HG03469 (cell line): Measurements from ENCODE around the gene IL1F10.

Experiments used
- ATAC-seq: cut with Tn5 transposase; IDR thresholded peaks from one replicate; pipeline ENCODE4 v1.9.1; 2021; ENCODE audit warnings: mild to moderate bottlenecking, moderate library complexity, moderate number of reproducible peaks; ENCODE audit not compliant: unreplicated experiment

IL1F10 gene

DNA sequence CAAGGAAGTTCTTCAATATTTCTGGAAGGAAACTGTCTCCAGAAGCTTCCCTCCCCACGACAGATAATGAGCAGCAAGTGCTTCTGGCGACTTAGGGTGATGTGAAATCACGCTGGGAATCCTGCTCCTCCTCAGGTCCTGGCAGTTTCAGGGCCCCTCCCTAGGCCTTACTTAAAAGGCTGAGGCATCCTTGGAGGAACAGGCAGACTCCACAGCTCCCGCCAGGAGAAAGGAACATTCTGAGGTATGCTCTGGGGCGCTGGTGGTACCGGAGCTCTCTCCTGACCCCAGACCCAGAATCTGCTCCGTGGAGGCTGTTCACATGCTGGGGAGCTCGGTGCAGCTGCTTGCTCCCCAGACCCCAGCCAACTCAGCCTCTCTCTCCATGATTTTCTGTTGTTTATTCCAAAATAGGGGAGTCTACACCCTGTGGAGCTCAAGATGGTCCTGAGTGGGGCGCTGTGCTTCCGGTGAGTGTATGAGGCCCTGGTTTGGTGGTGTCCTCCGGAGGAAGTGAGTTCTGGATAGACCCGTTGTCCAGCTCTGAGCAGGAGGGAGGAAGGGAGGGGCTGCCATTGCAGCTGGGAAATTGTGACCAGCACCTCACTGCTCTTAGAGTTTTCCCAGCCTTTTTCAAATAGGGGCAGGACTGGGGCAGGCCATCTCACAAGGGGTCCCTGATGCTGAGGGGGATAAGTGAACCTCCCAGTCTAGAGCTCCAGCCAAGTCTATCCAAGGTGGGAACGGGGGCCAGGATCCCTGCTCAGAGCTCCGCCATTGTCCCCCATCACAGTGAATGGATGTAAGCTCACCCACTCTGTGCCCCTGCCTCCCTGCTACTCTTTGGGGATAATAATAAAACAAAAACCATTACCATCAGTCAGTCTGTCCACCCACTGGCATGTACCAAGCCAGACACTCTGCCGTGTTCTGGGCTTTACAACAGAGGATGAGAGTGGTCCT is 8.5 kb upstream of the IL1F10 start, which contains the start of gene IL36RN:
TSS of gene IL36RN (plus strand) at position 201 of the 963 bp plus-strand sequence. CDS start at position 442, 241 bp downstream.
- no peak for ATAC-seq

DNA sequence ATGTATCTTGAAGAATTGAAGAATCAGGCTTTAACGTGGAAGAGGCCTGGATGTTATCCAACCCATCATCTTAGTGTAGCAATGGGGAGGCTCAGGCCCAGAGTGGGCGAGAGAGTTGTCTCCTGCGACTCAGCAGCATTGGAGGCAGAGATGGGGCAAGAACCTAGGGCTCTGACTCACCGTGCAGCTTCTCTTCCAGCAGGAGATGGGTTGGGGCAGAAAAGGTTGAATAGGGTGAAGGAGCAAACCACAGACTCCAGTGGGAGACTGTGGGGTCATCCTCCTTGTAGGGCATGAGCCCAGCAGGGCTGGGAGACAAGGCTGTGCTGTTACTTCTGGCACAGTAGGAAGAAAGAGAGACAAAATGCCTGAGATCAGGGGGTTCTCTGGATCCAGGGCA is 7.4 kb upstream of the IL1F10 start:
- no peak for ATAC-seq

DNA sequence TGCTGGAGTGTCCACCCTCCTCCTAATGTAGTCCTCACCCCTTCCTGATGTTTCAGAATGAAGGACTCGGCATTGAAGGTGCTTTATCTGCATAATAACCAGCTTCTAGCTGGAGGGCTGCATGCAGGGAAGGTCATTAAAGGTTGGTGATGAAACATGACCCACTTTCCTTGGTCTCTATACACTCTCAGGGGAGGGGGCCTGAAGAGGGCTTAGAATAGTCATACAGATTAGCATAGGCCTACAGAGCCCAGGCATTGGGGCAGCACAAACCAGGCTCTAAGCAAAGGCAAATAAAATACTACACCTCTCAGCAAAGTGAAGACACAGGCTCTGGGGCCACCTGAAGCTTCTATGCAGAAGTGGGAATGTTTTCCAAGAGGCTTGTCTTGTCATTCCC is 7.0 kb upstream of the IL1F10 start:
- ATAC-seq = no peak

DNA sequence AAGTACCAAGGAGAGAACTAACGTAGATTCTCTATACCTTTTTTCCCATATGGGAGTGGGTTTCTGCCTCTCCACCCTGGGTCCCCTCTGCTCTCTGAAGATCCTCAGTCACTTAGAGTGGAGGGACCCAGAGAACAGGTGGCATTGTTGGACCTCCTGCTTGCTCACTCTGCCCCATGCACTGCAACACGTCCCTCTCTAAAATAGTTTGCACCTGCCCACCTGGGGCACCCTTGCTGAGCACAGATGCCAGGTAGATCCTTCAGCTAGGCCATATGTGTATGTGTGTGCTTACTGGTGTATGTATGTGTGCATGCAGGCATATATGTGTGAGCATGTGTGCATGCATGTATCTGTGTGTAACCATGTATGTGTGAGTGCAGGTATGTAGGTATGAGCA is 6.5 kb upstream of the IL1F10 start:
- ATAC-seq = no peak

DNA sequence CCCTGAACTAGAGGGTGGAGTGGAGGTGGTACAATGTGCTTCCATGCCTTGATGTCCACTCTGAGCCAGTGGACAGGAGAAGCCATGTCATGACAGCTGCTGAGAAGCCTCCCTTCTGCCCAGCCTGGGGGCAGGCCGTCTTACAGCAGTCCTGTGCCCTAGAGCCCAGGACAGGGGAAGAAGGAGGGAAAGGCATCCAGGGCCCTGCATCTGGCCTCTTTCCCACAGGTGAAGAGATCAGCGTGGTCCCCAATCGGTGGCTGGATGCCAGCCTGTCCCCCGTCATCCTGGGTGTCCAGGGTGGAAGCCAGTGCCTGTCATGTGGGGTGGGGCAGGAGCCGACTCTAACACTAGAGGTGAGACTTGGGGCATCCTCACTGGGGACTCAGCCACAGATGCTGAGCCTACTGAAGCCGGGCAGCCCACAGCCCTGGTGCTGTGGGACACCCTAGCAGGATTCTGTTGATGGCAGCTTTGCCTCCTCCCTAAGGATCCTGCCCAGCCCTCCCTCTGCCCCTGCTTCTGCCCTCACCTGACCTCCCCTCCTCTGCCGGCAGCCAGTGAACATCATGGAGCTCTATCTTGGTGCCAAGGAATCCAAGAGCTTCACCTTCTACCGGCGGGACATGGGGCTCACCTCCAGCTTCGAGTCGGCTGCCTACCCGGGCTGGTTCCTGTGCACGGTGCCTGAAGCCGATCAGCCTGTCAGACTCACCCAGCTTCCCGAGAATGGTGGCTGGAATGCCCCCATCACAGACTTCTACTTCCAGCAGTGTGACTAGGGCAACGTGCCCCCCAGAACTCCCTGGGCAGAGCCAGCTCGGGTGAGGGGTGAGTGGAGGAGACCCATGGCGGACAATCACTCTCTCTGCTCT is 5.6 kb upstream of the IL1F10 start:
- ATAC-seq = no peak

DNA sequence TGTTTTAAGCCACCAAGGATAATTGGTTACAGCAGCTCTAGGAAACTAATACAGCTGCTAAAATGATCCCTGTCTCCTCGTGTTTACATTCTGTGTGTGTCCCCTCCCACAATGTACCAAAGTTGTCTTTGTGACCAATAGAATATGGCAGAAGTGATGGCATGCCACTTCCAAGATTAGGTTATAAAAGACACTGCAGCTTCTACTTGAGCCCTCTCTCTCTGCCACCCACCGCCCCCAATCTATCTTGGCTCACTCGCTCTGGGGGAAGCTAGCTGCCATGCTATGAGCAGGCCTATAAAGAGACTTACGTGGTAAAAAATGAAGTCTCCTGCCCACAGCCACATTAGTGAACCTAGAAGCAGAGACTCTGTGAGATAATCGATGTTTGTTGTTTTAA is 3.5 kb upstream of the IL1F10 start:
- no peak for ATAC-seq

DNA sequence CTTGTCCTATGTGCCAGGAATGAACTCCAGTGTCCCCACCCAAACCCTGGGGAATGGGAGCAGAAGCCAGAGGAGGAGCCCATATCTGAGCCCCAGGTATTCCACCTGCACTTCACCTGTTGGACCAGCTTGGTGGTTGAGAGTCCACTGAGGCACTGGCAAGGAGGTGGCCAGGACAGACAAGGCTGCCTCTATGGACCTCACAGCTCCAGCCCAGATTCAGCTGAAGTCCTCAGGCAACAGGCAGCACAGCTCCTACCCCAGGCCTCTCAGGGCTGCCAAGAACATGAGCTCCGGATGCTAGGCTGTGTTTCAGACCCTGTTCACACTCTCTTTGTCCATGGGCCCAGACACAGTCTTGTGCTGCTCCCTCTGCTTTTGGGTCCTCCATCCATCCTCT is 2.9 kb upstream of the IL1F10 start:
- no peak for ATAC-seq

DNA sequence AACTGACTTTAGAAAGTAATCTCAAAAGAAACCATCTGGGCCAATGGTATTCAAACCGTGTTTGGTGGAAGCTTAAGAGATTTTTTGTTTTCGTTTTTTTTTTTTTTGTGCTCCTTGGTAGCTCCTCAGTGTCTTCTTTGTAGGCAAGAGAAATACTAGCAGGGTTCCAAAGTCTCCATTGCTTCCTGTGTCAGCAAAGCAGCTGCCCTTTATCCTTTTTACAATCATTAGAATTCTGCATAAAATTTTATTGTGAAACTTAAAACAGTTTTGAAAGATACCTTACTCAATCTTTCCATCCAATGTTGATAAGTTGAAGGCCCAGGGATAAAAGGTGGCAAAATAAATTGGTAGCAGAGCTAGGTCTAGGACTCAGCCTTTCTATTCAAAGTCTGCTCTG is 479 bp downstream of the IL1F10 start:
- ATAC-seq = no peak

DNA sequence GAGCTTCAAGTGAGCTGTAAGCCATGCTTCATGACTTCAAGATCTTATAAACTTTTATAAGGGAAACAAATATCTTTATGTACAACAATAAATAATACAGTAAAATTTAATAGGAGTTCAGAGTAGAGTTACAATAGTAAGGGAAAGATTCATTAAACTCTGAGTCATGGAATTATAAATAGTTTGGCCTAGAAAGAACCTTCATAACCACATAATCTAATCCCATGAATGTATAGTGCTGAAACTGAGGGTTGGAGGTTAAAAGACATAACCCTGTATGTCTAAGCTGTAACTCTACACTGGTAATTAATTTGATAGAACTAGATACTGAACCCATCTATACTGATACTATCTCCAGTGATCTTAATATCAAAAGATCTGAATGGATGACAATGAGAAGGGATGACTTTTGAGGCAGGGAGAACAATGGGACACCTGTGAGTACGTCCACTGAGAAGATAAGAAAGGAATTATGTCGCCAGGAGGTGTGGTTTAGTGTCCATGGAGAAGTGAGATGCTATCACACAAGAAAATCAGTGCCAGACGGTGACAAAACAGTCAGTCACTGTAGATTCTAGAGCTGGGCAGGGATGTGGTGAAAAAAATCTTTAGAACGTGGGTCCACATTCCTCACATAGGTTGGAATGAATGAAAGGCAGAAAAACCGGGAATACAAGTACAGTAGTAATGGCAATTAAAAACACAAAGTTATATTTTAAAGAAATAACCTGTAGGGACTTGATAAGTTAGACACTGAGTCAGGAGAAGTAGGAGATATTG is 1.1 kb downstream of the IL1F10 start:
- no peak for ATAC-seq

DNA sequence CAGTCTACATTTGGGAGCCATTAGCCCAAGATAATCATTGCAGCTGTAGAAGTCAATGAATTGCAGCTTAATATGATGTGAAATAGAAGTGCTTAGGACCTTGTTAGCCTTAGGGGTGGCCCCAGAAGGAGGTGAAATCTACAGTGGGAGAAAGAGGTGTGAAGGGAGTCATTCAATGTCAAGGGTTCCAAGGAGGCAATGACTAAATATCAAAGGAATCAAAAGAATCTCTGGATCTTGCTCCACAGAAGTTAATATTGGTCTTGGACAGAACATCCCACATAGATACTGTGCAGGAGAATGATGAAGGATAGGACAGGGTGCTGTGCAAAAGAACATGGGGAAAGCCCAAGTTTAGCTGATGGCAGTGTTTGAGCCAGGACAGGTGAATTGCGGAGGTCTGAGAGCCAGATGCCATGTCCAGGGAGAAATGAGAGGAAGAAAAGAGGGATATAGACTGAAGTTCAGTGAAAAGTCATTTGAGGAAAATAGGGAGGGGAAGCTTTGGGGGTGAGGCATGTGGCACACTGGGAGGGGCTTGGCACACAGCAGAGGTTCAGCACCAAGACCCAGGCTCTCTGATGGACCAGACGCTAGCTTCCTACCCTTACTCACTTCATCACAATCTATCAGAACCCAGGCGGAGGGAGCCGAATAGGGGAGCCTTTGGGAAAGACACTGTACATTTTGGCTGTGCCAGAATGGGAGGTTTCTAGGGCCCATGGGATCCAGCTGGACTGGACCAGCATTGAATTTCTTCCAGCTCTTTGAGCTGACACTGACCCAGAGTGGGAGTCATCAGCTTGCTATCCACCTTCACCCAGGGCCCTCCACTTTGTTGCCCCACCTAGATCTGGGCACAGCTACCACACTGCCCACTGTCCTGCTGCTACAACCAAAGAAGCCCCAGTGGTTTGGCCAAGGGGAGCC is 2.2 kb downstream of the IL1F10 start:
- no peak for ATAC-seq

DNA sequence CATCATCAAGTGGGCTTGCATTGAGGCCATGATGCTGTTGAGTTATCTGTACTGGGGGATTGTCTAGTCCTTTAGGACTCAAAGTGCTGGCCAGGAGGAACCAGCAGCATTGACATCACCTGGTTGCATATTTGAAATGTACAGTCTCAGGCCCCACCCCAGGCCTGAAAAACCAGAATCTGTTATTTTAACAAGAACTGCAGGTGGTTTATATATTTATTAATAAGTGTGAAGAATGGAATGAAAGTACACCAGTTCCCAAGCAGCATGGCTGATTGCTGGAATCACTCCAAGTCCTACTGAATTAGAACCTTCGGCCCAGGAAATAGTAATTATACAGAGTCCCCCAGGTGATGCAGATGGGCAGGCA is 2.8 kb downstream of the IL1F10 start:
- ATAC-seq = no peak

DNA sequence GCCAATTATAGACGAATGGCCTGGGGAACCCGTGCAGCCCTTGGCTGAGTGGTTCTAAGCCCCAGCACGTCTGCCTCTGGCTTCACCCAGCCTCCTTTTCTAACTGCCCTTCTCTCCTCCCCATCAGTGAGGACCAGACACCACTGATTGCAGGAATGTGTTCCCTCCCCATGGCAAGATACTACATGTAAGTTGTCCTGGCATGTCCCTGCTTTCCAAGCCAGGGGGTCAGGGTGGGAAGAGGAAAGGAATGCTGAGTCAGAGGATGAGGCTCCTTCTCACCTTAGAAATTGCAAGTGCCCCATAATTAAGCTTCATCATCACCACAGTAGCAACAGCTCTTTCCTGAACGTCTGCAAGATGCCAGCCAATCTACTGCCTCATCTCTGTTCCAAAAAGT is 4.8 kb downstream of the IL1F10 start:
- ATAC-seq = no peak

DNA sequence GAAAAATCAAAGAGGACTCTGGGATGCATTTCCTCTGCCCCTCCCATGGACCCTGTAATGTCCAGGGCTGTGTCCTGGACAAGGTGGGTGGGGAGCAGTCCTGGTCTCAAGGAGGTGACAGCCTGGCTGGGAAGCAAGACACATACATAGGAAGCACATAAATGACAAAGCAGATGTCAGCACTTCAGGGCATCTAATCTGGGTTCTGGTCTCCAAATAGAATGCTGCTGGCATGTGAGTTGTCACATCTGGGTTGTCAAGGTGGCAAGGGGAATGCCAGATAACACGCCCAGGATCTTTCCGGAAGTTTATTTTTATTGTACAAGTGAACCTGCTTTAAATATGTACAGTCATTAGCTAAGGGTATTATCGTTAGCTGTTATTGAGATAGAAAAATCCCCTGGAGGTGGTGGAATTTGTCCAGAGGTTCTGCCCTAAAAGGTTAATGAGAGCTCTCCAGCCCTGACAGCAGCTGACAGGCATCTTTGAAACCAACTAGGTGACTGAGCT is 5.6 kb downstream of the IL1F10 start:
- no peak for ATAC-seq

DNA sequence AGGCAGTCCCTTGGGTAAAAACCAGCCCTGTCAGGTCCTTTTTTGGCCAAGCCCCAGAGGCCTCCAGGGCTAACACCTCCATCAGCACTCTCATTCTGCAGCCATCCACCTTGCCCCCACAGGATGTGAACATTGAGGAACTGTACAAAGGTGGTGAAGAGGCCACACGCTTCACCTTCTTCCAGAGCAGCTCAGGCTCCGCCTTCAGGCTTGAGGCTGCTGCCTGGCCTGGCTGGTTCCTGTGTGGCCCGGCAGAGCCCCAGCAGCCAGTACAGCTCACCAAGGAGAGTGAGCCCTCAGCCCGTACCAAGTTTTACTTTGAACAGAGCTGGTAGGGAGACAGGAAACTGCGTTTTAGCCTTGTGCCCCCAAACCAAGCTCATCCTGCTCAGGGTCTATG is 7.3 kb downstream of the IL1F10 start:
- no peak for ATAC-seq

DNA sequence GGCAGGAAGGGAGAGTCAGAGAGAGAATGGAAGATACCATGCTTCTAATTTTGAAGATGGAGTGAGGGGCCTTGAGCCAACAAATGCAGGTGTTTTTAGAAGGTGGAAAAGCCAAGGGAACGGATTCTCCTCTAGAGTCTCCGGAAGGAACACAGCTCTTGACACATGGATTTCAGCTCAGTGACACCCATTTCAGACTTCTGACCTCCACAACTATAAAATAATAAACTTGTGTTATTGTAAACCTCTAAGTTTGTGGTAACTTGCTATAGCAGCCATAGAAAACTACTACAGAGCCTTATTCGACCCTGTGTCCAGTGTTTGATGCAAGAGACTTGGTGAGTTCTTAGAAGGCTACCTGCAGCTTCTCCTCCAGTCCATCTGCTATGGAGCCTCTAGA is 7.8 kb downstream of the IL1F10 start:
- ATAC-seq = no peak

DNA sequence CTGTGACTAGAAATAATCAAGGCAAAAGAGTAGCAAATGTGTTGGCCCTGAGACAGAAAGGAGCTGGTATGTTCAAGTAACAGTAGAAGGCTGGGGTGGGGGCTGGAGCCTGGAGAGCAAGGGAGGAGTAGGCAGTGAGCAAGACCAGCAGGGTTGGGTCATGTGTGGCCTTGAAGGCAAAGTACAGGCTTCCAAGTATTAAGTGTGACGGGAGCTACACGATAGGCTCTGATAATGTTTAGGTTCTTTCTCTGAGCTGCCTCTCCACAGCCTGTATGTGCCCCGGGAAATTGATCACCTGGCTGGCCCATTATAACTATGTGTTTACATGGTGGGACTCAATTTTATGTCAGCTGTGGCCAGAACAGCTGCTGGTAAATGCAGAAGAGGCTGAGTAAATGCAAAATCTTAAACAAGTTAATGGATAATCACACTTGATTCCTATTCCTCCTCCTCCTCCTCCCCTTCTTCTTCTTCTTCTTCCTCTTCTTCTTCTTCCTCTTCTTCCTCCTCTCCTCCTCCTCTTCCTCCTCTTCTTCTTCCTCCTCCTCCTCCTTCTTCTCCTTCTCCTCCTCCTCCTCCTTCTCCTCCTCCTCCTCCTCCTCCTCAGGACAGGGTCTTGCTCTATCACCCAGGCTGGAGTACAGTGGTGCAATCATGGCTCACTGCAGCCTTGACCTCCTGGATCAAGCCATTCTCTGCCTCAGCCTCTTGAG is 9.3 kb downstream of the IL1F10 start:
- no peak for ATAC-seq

DNA sequence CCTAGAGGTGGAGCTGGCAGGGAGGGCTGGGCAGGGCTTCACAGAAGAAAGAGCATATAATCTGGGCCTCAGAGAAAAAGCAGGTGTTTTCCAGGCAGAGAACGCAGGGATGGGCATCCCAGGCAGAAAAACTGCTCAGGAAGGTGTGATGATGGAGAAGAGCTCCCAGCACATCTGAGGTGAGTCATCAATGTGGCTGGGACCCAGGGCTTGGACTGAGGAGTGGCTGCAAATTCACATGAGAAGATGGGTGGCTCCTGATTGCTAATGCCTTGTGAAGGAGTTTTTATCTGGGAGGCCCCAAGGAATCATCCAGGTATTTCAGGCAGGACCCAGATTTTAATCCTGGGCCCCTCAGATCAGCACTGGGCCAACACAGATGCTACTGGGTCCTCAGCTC is 10.2 kb downstream of the IL1F10 start:
- ATAC-seq = no peak

DNA sequence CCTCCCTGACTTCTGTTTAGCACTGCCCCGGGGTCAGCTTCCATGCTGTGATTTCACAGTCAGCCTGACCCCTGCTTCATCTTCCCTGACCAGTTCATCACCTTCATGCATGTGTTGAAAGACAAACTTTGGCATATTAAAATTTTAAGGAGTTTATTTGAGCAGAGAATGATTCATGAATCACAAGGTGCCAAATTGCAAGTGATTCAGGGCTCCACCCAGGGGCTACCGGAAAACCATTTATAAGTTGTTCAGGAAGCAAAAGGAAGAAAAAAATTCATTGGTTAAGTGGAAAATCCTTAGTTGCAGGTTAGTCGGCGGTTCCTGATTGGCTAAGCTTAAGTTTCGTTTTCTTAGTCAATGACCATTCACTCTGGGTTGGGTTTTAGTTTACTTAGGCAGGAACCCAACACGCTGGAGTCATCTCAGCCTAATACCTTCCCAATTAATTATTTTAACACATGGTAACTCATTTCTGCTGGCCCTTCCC is 10.6 kb downstream of the IL1F10 start:
- no peak for ATAC-seq

DNA sequence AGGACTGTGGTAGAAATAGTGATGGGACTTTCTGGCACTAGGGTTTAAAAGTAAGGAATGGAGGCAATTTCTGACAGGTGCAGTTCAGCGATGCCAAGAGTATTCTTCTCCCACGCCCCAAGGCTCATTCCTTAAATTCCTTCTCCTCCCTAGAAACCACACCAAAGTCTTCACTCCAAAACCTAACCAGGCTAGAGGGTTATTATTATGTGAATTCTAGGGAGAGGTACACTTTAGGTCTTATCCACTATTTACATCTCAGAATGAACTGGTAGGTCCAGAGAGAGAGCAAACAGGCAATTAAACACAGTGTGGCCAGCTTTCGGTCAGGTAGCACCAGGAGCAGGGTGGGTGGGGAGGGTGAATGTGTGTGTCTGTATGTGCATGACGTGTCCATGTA is 11.4 kb downstream of the IL1F10 start:
- ATAC-seq = no peak
